Endothelial cell of umbilical vein (primary cell): ENCODE data around the gene MAFF. TPM values are rescaled to one million over a fixed set of nuclear protein-coding genes. Genes with fewer than 3 reads are reported as not detected.

Experiments
- BruUV-seq: library from RNA; stranded (reverse); fragments of 400-500 nt; replicated peaks from 2 replicates; lab custom pipeline; 2021; lab: Mats Ljungman, UMichigan
- CTCF ChIA-PET: fragments of 300-600, 350-600 bp; sonication (Branson Sonifier 250); formaldehyde crosslinking; loops from one replicate; lab custom pipeline; 2021; ENCODE audit warnings: antibody characterized with exemption, inconsistent platforms; lab: Charles Lee
- POLR2A ChIA-PET: fragments of 300-600, 350-600 bp; sonication (Branson Sonifier 250); formaldehyde crosslinking; loops from one replicate; lab custom pipeline; 2021; ENCODE audit warnings: antibody characterized with exemption, inconsistent platforms; lab: Charles Lee
- DNase-seq: peaks from one replicate; pipeline ENCODE4 v3.0.0-alpha.2; 2011; ENCODE audit warnings: low read depth, low spot score
- FAIRE-seq: peaks from 2 replicates; lab custom pipeline; 2011; peaks lifted over from hg19 to GRCh38; lab: Jason Lieb, UNC
- H2AFZ ChIP-seq: 2 replicates; pipeline ENCODE4 v1.6.0; 2012; ENCODE audit warnings: low read depth, low read length, control low read depth, inconsistent platforms
- H3K27ac ChIP-seq: 2 replicates; pipeline ENCODE4 v1.5.1; 2011; ENCODE audit warnings: low read depth, mild to moderate bottlenecking, control low read depth, low read length, moderate library complexity; ENCODE audit not compliant: insufficient read depth
- H3K27me3 ChIP-seq, 2 experiments: 2 replicates each; pipeline versions ENCODE4 v1.6.0 to v1.6.1; 2011; ENCODE audit warnings: low read length in 2 of 2, mixed read lengths in 1 of 2; ENCODE audit not compliant: control insufficient read depth in 2 of 2, insufficient read depth in 2 of 2
- H3K36me3 ChIP-seq, 2 experiments: 2 replicates in 1 of 2; 3 replicates in 1 of 2; pipeline ENCODE4 v1.5.1; 2011; ENCODE audit warnings: low read length in 2 of 2, mild to moderate bottlenecking in 1 of 2, moderate library complexity in 1 of 2; ENCODE audit not compliant: control insufficient read depth in 2 of 2, insufficient read depth in 2 of 2; ENCODE audit errors: extremely low read depth in 1 of 2
- H3K4me1 ChIP-seq: 3 replicates; pipeline ENCODE4 v1.5.1; 2011; ENCODE audit warnings: mild to moderate bottlenecking, low read length; ENCODE audit not compliant: control insufficient read depth, insufficient read depth; ENCODE audit errors: extremely low read depth
- H3K4me2 ChIP-seq: 2 replicates; pipeline ENCODE4 v1.6.1; 2011; ENCODE audit warnings: low read length, control low read depth, mixed read lengths; ENCODE audit not compliant: insufficient read depth
- H3K4me3 ChIP-seq, 3 experiments: fragments of 200-600 bp in 1 of 3; sonication (generic), shearing (Covaris generic) in 1 of 3; replicated peaks in 1 of 3; 2 replicates each; pipeline ENCODE4 v1.5.1; 2011 to 2016; ENCODE audit warnings: control low read depth in 3 of 3, low read length in 3 of 3, mild to moderate bottlenecking in 2 of 3, inconsistent platforms in 1 of 3, low read depth in 1 of 3, moderate library complexity in 1 of 3; ENCODE audit not compliant: insufficient read depth in 1 of 3
- H3K79me2 ChIP-seq: 2 replicates; pipeline ENCODE4 v1.6.0; 2012; ENCODE audit warnings: low read length, inconsistent platforms; ENCODE audit not compliant: control insufficient read depth, insufficient read depth
- H3K9ac ChIP-seq: replicated peaks from 2 replicates; pipeline ENCODE3; 2011; ENCODE audit warnings: low read length, control low read depth; ENCODE audit not compliant: insufficient read depth; ENCODE audit errors: extremely low read depth
- H3K9me1 ChIP-seq: replicated peaks from 3 replicates; pipeline ENCODE4 v1.6.0; 2011; ENCODE audit warnings: mild to moderate bottlenecking, low read length; ENCODE audit not compliant: control insufficient read depth, insufficient read depth; ENCODE audit errors: extremely low read depth
- H3K9me3 ChIP-seq: replicated peaks from 2 replicates; pipeline ENCODE4 v1.5.1; 2012; ENCODE audit warnings: low read length, inconsistent platforms; ENCODE audit not compliant: control insufficient read depth, insufficient read depth
- H4K20me1 ChIP-seq: replicated peaks from 2 replicates; pipeline ENCODE3; 2011; ENCODE audit warnings: mild to moderate bottlenecking, low read length; ENCODE audit not compliant: control insufficient read depth, insufficient read depth; ENCODE audit errors: extremely low read depth
- EZH2 ChIP-seq: IDR thresholded peaks from 2 replicates; pipeline ENCODE4 v1.6.1; 2012; ENCODE audit warnings: borderline replicate concordance, low read depth, mild to moderate bottlenecking, moderate library complexity, low read length, inconsistent platforms; ENCODE audit not compliant: severe bottlenecking
- FOS ChIP-seq: IDR thresholded peaks from 2 replicates; pipeline ENCODE4 v1.6.1; 2011; ENCODE audit warnings: mild to moderate bottlenecking, low read length, moderate library complexity, borderline replicate concordance; ENCODE audit not compliant: insufficient read depth
- GATA2 ChIP-seq: IDR thresholded peaks from 2 replicates; pipeline ENCODE4 v1.7.0; 2011; ENCODE audit warnings: low read depth, mild to moderate bottlenecking, moderate library complexity, mixed read lengths, low read length; ENCODE audit not compliant: insufficient read length, insufficient read depth
- JUN ChIP-seq: IDR thresholded peaks from 2 replicates; pipeline ENCODE4 v1.6.1; 2011; ENCODE audit warnings: borderline replicate concordance, low read depth; ENCODE audit not compliant: insufficient read length, insufficient read depth
- POLR2A ChIP-seq: IDR thresholded peaks from 2 replicates; pipeline ENCODE4 v1.6.1; 2012; ENCODE audit warnings: low read depth, mild to moderate bottlenecking, control low read depth, low read length
- POLR2AphosphoS5 ChIP-seq: IDR thresholded peaks from 2 replicates; pipeline ENCODE4 v1.6.1; 2012; ENCODE audit warnings: low read depth, mild to moderate bottlenecking, control low read depth, low read length, moderate library complexity; ENCODE audit not compliant: insufficient read depth
- dilution Hi-C: fragments of 300-500 bp; cut with MboI; formaldehyde crosslinking; loops from one replicate; pipeline ENCODE4 v1.15.0; 2019; ENCODE audit warnings: low sequenced_read_pairs; ENCODE audit not compliant: extremely low pct_ligation_motif_present
- intact Hi-C: fragments of 100-400 bp; cut with micrococcal nuclease; formaldehyde crosslinking; loops from one replicate; pipeline ENCODE4 v1.10.0; 2022
- polyA plus RNA-seq, 4 experiments: library from polyadenylated mRNA; depleted of rRNA in 3 of 4; stranded (reverse) in 3 of 4; unstranded in 1 of 4; fragments of >200 nt; gene quantifications; 2 replicates each; pipeline versions ENCODE4 v1.2.1 to v1.2.3, GENCODE V29; 2011 to 2012; ENCODE audit warnings: missing spikeins in 1 of 4
- total RNA-seq: library from RNA; stranded (reverse); gene quantifications from 2 replicates; pipeline ENCODE4 v1.2.3, GENCODE V29; 2021
- TF ChIP-seq, protein P1 (sequence below): IDR thresholded peaks from 2 replicates; pipeline ENCODE4 v1.6.1; 2011; ENCODE audit not compliant: insufficient read depth, insufficient read length

MAFF gene
- total and polyA plus RNA-seq, 2 donors (not counting 3 experiments of a cell fraction or from before 2014, with no cell fraction given), result 29.0 to 61.2 TPM

DNA sequence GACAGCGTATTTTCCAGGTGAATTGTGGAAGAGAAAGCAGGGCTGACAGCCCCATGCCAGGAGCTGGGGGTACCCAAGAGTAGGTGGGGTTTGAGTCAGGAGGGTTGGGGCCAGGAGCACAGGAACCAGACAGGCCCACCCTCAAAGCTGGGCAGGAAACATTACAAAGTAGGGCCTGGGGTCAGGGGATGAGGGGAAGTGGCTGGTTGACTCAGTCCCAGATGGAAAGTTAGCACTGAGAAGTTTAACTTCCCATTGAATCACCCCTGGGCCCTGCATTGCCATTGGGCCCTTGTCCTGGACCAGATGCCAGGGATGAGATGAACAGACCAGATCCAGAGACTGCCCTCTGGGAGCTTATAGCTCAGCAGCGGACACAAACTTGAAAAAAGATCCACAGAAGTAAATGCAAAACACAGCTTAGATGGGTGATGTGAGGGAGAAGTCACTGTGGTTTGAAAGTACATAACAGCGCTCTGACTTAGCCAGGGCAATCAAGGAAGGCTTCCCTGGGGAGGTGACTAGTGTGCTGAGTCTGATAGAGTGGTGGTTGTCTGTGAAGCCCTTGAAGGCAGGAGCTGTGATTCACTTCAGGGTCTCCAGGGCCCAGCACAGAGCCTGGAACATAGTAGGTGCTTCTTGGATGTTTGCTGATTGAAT lies 2.2 kb downstream of the MAFF start:
- Histone ChIP-seq H3K9me3 (no peaks in the 10 kb centered on the region), H3K9ac (peak overlapping the region; percentile 98), H3K9me1 (no peaks in the 10 kb centered on the region), H3K36me3 (peaks cover 4 to 8% of the 10 kb centered on the region in 2 experiments), H3K4me1 (peaks cover 24% of the 10 kb centered on the region), H3K4me2 (peak overlapping the region; percentile 69), H3K4me3 (peak overlapping the region; percentile 70 to 92 (median 87)), H3K27me3 (no peaks in the 10 kb centered on the region), H2AFZ (no peak overlapping the region), H4K20me1 (no peaks in the 10 kb centered on the region), H3K79me2 (peaks cover 66% of the 10 kb centered on the region), H3K27ac (peak overlapping the region; percentile 92)
- peak; percentile 89 for DNase-seq
- ChIA-PET POLR2A (interaction anchor here (1.2 to 1.8 kb wide), 4 partner anchors 13 to 89 kb away, joined by 3 to 10 read pairs (median 6); no protein-coding TSS in a partner anchor), CTCF (interaction anchor here (0.7 to 4.3 kb wide), 15 partner anchors 11 to 151 kb away, joined by 3 to 42 read pairs (median 5); partner anchors contain the start of gene PLA2G6)
- BruUV-seq, result no TSS peak
- FAIRE-seq, result peak; percentile 99
- TF ChIP-seq EZH2 (no peak), JUN (peak; percentile 53), POLR2A (peak; percentile 66), FOS (peak; percentile 94), POLR2AphosphoS5 (peak; percentile 85), GATA2 (peak; percentile 69)
- TF ChIP-seq, protein P1, sequence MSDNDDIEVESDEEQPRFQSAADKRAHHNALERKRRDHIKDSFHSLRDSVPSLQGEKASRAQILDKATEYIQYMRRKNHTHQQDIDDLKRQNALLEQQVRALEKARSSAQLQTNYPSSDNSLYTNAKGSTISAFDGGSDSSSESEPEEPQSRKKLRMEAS, result no peak
- intact Hi-C loops, result no loop called here
- dilution Hi-C loops, result no loop called here
